NCI-H1105 (cell line): Measurements from ENCODE around the gene EYA2.

Experiments used
- DNase-seq: peaks from one replicate; lab custom pipeline; 2025; lab: John Stamatoyannopoulos, UW

Gene EYA2

DNA sequence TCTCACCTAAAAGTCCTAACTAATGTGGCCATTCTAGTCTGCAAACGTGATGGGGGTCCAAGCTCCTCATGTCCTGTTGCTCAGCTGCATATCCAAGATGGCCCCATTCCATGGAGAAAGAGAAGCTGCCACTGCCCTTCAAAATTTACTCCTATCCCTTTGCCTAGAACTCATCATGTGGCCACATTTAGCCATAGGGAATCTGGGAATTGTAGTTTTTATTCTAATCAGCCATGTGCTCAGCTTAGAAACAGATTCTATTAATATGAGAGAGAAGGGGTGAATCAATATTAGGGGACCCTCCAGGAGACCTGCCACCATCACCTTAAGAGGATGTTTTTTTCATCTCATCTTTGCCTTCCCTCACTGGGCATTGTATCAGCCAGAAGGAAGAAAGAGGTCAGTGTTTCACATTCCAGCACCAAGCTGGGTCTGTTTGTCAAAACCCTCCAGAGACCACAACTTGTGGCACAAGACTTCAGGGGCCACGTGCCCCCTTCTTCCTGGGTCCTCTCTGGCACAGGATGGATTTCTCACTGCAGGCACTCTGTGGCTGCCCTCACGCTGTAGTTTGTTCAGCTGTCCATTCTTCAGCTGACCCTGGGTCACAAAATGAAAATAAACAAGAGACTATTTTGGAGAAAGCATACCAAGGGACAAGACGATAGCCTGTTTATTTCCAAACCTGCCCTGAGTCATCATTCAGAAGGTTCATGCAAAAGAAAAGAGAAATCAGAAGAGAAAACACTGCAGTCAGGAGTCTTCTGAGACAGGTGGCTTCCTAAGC, 172.0 kb downstream of the EYA2 start:
- DNase-seq: no peak

GRCh38 chr20:47067776-47068175, 173.1 kb downstream of the EYA2 start:
- no peak for DNase-seq

DNA sequence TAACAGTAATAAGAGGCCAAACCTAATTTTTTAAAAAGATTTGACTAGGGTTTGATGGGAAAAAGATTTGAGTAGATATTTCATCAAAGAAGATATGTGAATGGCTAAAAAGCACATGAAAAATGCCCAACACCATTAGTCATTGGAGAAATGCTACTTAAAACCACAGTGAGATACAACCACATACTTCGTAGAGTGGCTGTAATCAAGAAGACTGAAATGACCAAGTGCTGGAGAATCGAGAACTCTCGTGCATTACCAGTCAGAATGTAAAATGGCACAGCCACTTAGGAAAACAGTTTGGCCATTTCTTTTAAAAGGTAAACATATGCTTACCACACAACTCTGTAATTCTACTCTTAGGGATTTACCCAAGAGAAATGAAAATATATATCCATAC, 175.5 kb downstream of the EYA2 start:
- no peak for DNase-seq

DNA sequence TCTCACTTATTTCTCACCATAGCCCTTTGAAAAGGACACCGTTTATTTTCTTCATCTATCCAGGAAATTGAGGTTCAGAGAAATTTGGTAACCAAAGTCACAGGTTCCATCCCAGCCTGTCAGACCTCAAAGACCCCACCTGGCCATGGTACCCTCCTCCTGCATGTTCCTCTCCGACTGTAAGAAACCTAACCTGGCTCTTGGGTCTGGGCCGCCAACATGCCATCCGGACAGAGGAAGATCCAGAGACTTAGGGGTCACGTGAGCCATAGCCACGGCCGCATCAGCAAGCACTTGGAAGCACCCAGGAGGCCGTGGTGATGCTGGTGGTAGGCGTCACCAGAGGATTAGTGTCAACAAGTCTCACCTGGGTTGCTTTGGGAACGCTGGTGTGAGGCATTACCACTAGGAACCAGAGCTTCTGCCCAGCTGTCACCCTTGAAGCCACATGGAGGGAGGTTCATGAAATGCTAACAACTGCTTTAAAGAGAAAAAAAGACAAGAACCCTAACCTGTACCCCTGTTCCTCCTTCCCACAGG, 177.1 kb downstream of the EYA2 start:
- no peak for DNase-seq

DNA sequence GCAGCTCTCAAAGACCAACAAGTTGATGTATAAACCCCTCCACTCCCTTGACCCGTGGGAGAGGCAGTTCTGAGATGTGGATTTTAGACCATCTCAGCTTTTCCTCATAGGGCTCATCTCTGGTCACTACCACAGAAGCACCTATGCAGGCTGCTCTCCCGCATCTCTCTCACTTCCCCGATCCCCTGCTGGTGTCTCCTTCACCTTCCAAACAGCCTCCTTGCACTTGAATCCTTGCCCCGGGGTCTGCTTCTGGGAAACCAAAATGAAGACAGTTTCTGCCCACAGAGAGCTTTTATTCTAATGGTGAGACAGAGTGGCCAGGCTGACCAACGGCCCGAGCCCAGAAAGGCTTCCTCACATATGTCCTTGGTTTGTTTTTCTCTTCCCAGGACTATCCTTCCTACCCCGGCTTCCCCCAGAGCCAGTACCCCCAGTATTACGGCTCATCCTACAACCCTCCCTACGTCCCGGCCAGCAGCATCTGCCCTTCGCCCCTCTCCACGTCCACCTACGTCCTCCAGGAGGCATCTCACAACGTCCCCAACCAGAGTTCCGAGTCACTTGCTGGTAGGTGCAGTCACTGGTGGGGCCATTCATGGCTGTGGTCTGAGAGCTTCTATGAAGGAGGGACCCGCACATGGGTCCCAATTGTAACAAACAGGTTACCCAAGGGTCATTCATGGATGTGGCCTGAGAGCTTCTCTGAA, 179.3 kb downstream of the EYA2 start:
- DNase-seq: no peak

GRCh38 chr20:47075263-47075662, 180.6 kb downstream of the EYA2 start:
- no peak for DNase-seq

GRCh38 chr20:47079047-47079446, 184.4 kb downstream of the EYA2 start:
- DNase-seq: no peak

DNA sequence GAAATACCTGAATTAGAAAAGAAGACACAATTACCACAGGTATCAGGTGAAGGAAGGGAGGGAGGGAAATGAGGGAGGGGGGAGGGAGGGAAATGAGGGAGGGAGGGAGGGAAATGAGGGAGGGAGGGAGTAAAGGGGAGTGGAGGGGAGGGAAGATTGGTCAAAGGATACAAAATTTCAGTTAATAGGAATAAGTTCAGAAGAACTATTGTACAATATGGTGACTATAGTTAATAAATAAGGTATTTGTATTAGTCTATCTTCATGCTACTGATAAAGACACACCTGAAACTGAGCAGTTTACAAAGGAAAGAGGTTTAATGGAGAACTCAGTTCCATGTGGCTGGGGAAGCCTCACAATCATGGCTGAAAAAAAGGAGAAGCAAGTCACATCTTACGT, 185.7 kb downstream of the EYA2 start:
- DNase-seq: no peak

DNA sequence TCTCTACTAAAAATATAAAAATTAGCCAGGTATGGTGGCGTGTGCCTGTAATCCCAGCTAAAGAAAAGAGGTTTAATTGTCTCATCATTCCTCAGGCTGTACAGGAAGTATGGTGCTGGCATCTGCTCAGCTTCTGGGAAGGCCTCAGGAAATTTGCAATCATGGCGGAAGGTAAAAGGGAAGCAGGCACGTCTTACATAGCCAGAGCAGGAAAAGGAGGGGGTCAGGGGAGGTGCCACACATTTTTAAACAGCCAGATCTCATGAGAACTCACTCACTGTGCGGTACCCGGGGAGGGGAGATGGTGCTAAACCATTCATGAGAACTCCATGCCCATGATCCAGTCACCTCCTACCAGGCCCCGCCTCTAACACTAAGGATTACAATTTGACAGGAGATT, 191.7 kb downstream of the EYA2 start:
- no peak for DNase-seq

GRCh38 chr20:47088335-47088734, 193.7 kb downstream of the EYA2 start:
- no peak for DNase-seq

GRCh38 chr20:47089151-47089550, 194.5 kb downstream of the EYA2 start:
- DNase-seq: no peak

DNA sequence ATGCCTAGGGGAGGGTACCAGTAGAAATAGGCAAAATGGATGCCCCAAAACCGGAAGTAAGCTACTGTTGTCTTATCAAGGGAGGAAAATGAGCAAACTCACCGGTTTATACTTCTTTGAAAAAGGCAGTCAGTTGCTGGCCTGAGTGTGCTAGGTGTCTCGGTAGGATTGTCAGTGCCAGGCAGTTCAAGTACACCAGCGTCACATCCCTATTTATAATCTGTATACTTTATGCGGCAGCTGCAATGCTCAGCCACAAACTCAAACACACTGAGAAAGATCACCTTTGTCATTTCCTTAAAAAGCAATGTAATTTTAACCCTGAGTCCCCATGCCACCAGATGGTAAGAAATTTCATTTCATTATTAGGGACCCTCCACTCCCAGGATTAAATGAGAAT, 196.2 kb downstream of the EYA2 start:
- no peak for DNase-seq

- no peak for DNase-seq
These were observed 198.8 kb downstream of the EYA2 start for GRCh38 chr20:47093320-47093966.

GRCh38 chr20:47095690-47096089, 201.0 kb downstream of the EYA2 start:
- DNase-seq: no peak

DNA sequence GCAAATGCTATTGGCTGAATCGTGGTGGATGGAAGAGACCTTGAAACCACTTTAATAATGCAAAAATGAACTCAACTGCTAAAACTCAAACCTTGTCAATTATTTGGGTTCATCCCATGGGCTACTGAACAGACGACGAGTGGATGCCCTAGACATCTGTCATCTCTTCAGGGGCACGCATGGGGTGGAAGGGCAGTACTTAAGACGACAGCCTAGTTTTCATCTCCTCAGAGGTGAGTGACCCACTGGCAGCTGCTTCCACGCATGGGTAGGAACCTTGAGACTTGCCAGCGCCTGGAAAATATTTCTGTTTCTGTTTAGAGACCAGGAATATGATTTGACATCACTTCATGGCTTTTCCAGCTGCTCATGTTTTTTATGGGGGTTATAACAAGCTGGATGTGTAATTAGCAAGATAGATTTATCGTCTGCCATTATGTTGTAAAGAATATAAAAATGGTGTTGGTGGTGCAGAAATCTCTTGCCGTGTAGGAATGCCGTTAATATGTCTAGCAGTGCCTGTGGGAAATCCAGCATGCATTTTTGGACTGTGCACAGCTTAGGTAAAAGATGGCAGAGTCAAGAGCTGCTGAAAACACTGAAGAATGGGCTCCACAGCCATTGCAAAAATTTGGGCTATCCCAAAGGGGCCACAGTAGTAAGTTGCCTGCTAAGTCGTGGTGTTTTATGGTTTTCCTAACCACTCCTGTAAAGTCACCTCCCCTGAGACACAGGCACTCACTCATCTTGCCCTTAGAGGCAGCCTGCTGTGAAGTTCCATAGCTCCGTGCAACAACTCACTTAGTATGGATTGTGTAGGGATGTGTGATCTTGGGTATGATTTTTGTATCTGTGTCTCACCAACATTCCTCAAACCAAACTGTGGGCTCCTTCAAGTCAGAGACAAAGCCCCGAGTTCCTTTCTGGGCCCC, 203.3 kb downstream of the EYA2 start:
- DNase-seq: no peak

DNA sequence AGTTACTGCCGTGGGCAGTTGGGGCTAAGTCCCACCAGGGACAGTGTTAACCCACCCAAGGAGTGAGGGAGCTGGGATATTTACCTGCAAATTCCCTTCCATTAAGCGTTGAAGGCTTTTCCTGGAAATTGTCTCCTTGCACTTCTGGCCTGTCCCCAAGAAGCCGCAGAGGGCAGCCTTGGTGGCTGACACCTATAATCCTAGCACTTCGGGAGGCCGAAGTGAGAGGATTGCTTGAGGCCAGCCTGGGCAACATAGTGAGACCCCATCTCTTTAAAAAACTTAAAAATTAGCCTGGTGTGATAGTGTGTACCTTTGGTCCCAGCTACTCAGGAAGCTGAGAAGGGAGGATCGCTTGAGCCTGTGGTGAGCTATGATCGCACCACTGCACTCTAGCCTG, 204.4 kb downstream of the EYA2 start:
- DNase-seq: no peak

DNA sequence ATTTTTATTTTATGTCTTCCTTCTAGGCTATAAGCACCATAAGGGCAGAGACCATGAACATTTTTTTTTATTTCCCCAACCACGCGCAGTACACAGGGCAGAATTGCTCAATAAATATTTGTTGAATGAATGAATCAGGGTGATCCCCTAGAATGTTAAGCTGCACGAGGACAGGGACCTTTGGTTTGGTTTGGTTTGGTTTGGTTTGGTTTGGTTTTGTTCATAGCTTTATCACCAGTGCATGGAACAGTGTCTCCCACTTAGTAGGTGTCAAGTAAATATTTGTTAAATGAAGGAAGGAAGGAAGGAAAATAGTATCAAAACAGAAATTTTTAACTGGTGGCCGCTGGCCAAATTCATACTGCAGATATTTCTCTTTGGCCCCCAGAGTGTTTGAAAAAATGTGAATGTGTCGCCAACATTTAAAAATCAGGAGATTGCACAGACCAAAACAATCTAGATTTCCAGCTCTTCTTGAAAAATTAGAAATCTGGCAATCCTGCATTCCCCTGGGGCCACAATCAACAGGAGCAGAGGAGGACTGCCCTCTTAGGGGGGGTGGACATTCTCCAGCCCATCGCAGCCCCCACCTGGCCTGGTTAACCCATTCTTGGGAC, 205.3 kb downstream of the EYA2 start:
- DNase-seq: no peak

DNA sequence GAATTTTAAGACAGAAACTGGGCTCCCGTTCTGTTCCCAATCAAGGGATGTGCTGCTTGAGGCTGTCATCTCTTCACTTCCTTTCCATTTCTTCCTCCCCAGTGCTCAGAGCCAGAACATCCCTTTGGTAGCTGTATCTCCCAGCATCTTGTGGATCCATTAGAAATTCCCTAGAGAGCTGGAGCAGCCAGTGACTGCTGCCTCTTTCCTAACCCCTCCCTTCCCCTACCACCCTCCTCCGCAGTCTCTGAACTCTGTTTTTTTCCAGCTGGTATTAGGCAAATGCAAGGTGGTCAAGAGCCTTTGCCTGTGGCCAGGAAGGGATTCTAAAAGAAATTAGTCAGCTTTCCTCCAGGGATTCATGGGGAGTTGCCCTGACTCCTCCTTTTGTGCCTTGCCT, 208.0 kb downstream of the EYA2 start:
- DNase-seq: no peak

GRCh38 chr20:47106786-47107185, 212.1 kb downstream of the EYA2 start:
- DNase-seq: no peak

DNA sequence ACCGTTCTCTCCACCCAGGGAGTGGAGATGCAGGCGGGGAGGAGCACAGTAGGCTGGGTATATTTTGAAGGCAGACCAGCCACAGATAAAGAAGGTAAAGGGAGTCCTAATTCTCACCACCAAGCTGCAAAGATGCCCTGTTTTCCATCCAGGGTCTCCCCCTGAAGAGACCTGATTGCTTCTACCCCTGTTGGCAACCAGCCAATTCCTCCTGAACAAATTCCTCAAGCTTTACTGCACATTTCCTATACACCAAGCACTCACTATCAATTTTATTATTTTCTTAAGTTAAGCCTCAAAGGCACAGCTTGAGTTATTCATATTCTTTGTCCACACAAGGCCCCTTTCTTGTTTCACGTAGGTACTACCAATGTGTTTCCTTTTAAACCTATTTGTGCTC, 214.4 kb downstream of the EYA2 start:
- no peak for DNase-seq

- no peak for DNase-seq
These were observed 216.2 kb downstream of the EYA2 start for GRCh38 chr20:47110819-47111218.
